Measurements from ENCODE around the gene KCND2.

- no peak for TF ChIP-seq CTCF (IDR thresholded peaks at IDR 0.05; ENCODE audit: low read depth, low read length, poor library complexity, severe bottlenecking)
- TF ChIP-seq EZH2phosphoT487 (IDR thresholded peaks at IDR 0.05; ENCODE audit: borderline replicate concordance, low read length), result no peak
These were observed 468.5 kb downstream of the KCND2 start for GRCh38 chr7:120741371-120742042.

Data from DOHH2 (cell line).